SK-N-SH treated with all-trans-retinoic acid at 6 μM for 48 hours (cell line): ENCODE results near the gene DCAF16.
A peak's percentile ranks its signal among the peaks of the same experiment; 100 is the strongest.

Source experiments
- ATAC-seq: fragments of 200-7000 bp; cut with Tn5 transposase; 3 replicates; pipeline ENCODE4 v1.9.1; 2020; ENCODE audit warnings: mild to moderate bottlenecking, moderate library complexity
- ARNTL ChIP-seq: fragments of 450-650 bp; formaldehyde crosslinking; IDR thresholded peaks from 2 replicates; pipeline ENCODE4 v1.5.0; 2020; ENCODE audit warnings: low read depth, mild to moderate bottlenecking, moderate library complexity, borderline replicate concordance
- BACH2 ChIP-seq: fragments of 250-450 bp; sonication (Bioruptor Pico); IDR thresholded peaks from 2 replicates; pipeline ENCODE4 v1.9.0; 2021; ENCODE audit warnings: mild to moderate bottlenecking, borderline replicate concordance
- CREB5 ChIP-seq: fragments of 250-450 bp; sonication (Bioruptor Pico); IDR thresholded peaks from 2 replicates; pipeline ENCODE4 v1.5.1; 2020; ENCODE audit warnings: low read depth, mild to moderate bottlenecking, moderate library complexity
- CSRNP3 ChIP-seq: fragments of 250-450 bp; sonication (Bioruptor Pico); IDR thresholded peaks from 2 replicates; pipeline ENCODE4 v1.5.1; 2021; ENCODE audit warnings: mild to moderate bottlenecking, moderate library complexity
- ESRRG ChIP-seq: fragments of 250-450 bp; sonication (Bioruptor Pico); IDR thresholded peaks from 2 replicates; pipeline ENCODE4 v1.6.1; 2021; ENCODE audit warnings: mild to moderate bottlenecking
- PATZ1 ChIP-seq: fragments of 250-450 bp; sonication (Bioruptor Pico); IDR thresholded peaks from 2 replicates; pipeline ENCODE4 v1.8.0; 2020; ENCODE audit warnings: mild to moderate bottlenecking, moderate library complexity, borderline replicate concordance
- POU6F1 ChIP-seq: fragments of 250-450 bp; sonication (Bioruptor Pico); IDR thresholded peaks from 2 replicates; pipeline ENCODE4 v1.8.0; 2021; ENCODE audit warnings: low read depth, mild to moderate bottlenecking, moderate library complexity, borderline replicate concordance
- PPARA ChIP-seq: fragments of 250-450 bp; sonication (Bioruptor Pico); IDR thresholded peaks from 2 replicates; pipeline ENCODE4 v1.5.0; 2020; ENCODE audit warnings: mild to moderate bottlenecking, borderline replicate concordance
- RARB ChIP-seq: fragments of 250-450 bp; sonication (Bioruptor Pico); IDR thresholded peaks from 2 replicates; pipeline ENCODE4 v1.8.0; 2021; ENCODE audit warnings: mild to moderate bottlenecking, moderate library complexity
- SNAI2 ChIP-seq: fragments of 250-450 bp; sonication (Bioruptor Pico); IDR thresholded peaks from 2 replicates; pipeline ENCODE4 v1.5.0; 2020; ENCODE audit warnings: mild to moderate bottlenecking, moderate library complexity
- TCF4 ChIP-seq: fragments of 250-450 bp; sonication (Bioruptor Pico); IDR thresholded peaks from 2 replicates; pipeline ENCODE4 v1.8.0; 2021; ENCODE audit warnings: mild to moderate bottlenecking, moderate library complexity, borderline replicate concordance
- TOX ChIP-seq: fragments of 250-450 bp; sonication (Bioruptor Pico); IDR thresholded peaks from 2 replicates; pipeline ENCODE4 v1.8.0; 2021; ENCODE audit warnings: mild to moderate bottlenecking, moderate library complexity, borderline replicate concordance
- TSHZ2 ChIP-seq: fragments of 250-450 bp; sonication (Bioruptor Pico); IDR thresholded peaks from 2 replicates; pipeline ENCODE4 v1.5.0; 2020; ENCODE audit warnings: mild to moderate bottlenecking, moderate library complexity
- ZC3H10 ChIP-seq: fragments of 250-450 bp; sonication (Bioruptor Pico); IDR thresholded peaks from 2 replicates; pipeline ENCODE4 v1.5.1; 2021; ENCODE audit warnings: mild to moderate bottlenecking, moderate library complexity
- ZFP3 ChIP-seq: fragments of 250-450 bp; sonication (Bioruptor Pico); IDR thresholded peaks from 2 replicates; pipeline ENCODE4 v1.5.0; 2020; ENCODE audit warnings: mild to moderate bottlenecking, moderate library complexity
- ZFP30 ChIP-seq: fragments of 450-650 bp; formaldehyde crosslinking; IDR thresholded peaks from 2 replicates; pipeline ENCODE4 v1.5.0; 2022; ENCODE audit warnings: mild to moderate bottlenecking, moderate library complexity
- ZNF565 ChIP-seq: fragments of 450-650 bp; formaldehyde crosslinking; conservative IDR thresholded peaks from 2 replicates; pipeline ENCODE4 v1.5.0; 2020; ENCODE audit warnings: low read depth, mild to moderate bottlenecking, moderate library complexity
- ZNF70 ChIP-seq: fragments of 450-650 bp; formaldehyde crosslinking; IDR thresholded peaks from 2 replicates; pipeline ENCODE4 v1.5.0; 2020; ENCODE audit warnings: mild to moderate bottlenecking, moderate library complexity
- ZNF8 ChIP-seq: fragments of 450-650 bp; formaldehyde crosslinking; IDR thresholded peaks from 2 replicates; pipeline ENCODE4 v1.5.0; 2020; ENCODE audit warnings: mild to moderate bottlenecking, moderate library complexity

Gene DCAF16

GRCh38 chr4:17846266-17846665 is 35.7 kb upstream of the DCAF16 start (continued):
- TF ChIP-seq CSRNP3, result no peak
- no peak for TF ChIP-seq ZNF8
- no peak for TF ChIP-seq ESRRG (CRISPR knock-in tag)
- TF ChIP-seq ZC3H10, result no peak
- TF ChIP-seq ARNTL (CRISPR knock-in tag), result no peak

- peak; percentile 65 for ATAC-seq
- no peak for TF ChIP-seq BACH2
- TF ChIP-seq CREB5 (CRISPR knock-in tag), result no peak
- no peak for TF ChIP-seq TSHZ2
- no peak for TF ChIP-seq ZNF8
- no peak for TF ChIP-seq TOX (CRISPR knock-in tag)
- TF ChIP-seq ZFP30 (CRISPR knock-in tag), result no peak
- TF ChIP-seq POU6F1, result no peak
Measured at GRCh38 chr4:17823871-17824669, 13.5 kb upstream of the DCAF16 start.

- ATAC-seq, result peak; percentile 86
Measured at GRCh38 chr4:17817027-17817426, 6.5 kb upstream of the DCAF16 start.

More at GRCh38 chr4:17817027-17817426, 6.5 kb upstream of the DCAF16 start:
- no peak for TF ChIP-seq CREB5 (CRISPR knock-in tag)
- TF ChIP-seq POU6F1, result no peak
- TF ChIP-seq SNAI2 (CRISPR knock-in tag), result no peak
- no peak for TF ChIP-seq RARB (CRISPR knock-in tag)
- no peak for TF ChIP-seq TOX (CRISPR knock-in tag)
- TF ChIP-seq TSHZ2, result no peak
- no peak for TF ChIP-seq BACH2
- no peak for TF ChIP-seq CSRNP3
- no peak for TF ChIP-seq TCF4 (CRISPR knock-in tag)
- no peak for TF ChIP-seq ZFP3 (CRISPR knock-in tag)
- TF ChIP-seq ARNTL (CRISPR knock-in tag), result no peak
- TF ChIP-seq ZNF8, result no peak
- no peak for TF ChIP-seq ZFP30 (CRISPR knock-in tag)
- no peak for TF ChIP-seq PPARA (CRISPR knock-in tag)
- TF ChIP-seq PATZ1, result no peak
- TF ChIP-seq ZNF565 (CRISPR knock-in tag), result no peak
- no peak for TF ChIP-seq ZNF70 (CRISPR knock-in tag)
- TF ChIP-seq, all 23 proteins: peak for 0
